Dermis blood vessel endothelial cell (primary cell): ENCODE measurements around the gene ABCF1. TPM values are rescaled to one million over a fixed set of nuclear protein-coding genes. Genes with fewer than 3 reads are reported as not detected.
"Not testable (repeated sequence)": the region's sequence is repeated elsewhere in the genome, so short reads cannot be mapped to it uniquely, and the experiment has no call there.

Experiments used
- DNase-seq: peaks from one replicate; pipeline ENCODE4 v3.0.0; 2010
- total RNA-seq: library from RNA; depleted of rRNA; stranded (reverse); fragments of >200 nt; gene quantifications from 2 replicates; pipeline ENCODE4 v1.2.3, GENCODE V29; 2014

The ABCF1 gene
- total RNA-seq, result 49.5 and 70.3 TPM in 2 replicates

- DNase-seq, result peak; percentile 99
Measured at GRCh38 chr6:30571075-30571761, at the start of gene ABCF1. Gene ABCF1 (plus strand): TSS chr6:30571442. CDS start chr6:30571488, 46 bp downstream.

DNA sequence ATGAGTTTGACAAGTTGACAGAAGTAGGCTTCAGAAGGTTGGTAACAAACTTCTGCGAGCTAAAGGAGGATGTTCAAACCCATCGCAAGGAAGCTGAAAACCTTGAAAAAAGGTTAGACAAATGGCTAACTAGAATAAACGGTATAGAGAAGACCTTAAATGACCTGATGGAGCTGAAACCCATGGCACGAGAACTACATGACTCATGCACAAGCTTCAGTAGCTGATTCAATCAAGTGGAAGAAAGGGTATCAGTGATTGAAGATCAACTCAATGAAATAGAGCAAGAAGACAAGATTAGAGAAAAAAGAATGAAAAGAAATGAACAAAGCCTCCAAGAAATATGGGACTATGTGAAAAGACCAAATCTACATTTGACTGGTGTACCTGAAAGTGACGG, 49.3 kb upstream of the ABCF1 start:
- DNase-seq, result not testable (repeated sequence)

- not testable (repeated sequence) for DNase-seq
Measured at GRCh38 chr6:30526444-30526843, 44.8 kb upstream of the ABCF1 start.

GRCh38 chr6:30529349-30529875, 41.8 kb upstream of the ABCF1 start:
- not testable (repeated sequence) for DNase-seq

DNA sequence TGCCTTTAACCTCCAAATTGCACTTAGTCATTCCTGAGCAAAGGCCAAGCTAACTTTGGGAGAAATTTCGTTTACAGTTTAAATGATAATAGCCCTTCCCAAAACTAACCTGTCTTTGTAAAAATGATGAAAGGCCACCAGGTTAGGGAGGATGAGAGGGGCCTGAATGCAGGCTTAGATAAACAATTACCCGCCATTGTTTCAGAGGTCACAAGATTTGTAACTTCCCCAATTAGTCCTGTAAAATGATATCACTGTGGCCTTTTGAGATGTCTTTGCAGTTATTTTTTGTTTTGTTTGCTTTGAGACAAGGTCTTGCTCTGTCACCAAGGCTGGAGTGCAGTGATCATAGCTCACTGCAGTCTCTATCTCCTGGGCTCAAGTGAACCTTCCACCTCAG, 41.2 kb upstream of the ABCF1 start:
- no peak for DNase-seq

DNA sequence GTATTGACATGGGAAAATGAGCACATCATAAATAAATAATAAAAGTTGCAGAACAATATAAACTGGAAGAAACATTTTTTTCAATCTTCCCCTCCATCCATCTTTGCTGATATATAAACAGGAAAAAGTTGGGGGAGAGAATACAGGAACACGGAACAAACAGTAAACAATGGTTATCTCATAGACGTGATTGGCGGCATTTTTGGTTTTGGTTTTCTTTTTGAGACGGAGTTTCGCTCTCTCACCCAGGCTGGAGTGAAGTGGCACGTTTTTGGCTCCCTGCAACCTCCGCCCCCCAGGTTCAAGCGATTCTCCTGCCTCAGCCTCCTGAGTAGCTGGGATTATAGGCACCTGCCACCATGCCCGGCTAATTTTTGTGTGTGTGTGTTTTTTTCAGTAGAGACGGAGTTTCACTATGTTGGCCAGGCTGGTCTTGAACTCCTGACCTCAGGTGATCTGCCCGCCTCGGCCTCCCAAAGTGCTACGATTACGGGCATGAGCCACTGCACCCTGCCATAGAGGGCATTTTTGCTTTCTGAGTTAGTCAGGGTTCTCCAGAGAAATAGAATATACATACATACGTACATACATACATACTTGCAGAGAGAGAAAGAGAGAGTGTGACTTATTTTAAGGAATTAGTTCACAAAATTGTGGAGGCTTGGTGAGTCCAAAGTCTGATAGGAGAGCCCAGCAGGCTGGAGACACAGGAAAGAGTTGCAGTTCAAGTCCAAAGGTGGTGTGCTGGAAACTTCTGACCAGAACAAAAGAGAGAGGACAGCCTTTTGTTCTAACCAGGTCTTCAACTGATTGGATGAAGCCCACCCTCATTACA, 37.6 kb upstream of the ABCF1 start:
- DNase-seq, result no peak

DNA sequence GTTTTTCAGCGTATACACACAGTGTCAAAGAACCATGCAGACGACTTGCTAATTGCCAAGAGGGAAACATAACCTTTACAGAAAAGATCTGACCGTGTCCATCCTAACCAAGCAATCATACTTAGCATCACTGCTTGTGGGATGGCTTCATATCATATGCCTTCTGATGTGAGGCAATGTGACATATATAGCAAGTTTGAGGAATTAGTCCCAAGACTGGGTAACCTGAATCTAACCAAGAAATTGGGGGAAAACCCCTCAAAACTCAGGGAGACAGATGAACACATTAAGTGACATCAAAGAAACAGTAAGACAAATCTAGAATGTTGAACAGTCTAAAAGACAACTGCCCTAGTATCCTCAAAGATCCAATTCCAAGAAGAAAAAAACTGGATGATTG, 33.3 kb upstream of the ABCF1 start:
- DNase-seq, result no peak

GRCh38 chr6:30541515-30542403, 29.5 kb upstream of the ABCF1 start:
- peak; percentile 96 for DNase-seq

GRCh38 chr6:30542404-30542725, 28.9 kb upstream of the ABCF1 start:
- peak; percentile 37 for DNase-seq

DNA sequence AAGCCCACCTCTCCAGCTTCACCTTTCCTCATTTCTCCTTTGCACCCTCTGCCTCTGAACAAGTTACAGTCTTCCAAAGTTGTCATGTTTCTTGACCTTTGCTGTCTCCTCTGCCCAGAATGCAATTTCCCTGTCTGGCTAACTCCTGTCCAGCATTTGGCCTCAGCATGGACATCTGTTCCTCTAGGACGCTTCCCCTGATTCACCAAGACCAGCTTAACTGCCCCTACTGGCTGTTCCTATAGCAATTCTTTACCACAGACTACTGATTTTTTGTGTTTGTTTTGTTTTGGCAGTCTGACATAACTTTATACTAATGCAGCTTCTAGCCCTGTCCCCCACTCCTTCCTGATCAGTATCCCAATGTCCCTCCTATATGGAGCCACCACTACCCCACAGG, 28.3 kb upstream of the ABCF1 start:
- DNase-seq, result peak; percentile 66

DNA sequence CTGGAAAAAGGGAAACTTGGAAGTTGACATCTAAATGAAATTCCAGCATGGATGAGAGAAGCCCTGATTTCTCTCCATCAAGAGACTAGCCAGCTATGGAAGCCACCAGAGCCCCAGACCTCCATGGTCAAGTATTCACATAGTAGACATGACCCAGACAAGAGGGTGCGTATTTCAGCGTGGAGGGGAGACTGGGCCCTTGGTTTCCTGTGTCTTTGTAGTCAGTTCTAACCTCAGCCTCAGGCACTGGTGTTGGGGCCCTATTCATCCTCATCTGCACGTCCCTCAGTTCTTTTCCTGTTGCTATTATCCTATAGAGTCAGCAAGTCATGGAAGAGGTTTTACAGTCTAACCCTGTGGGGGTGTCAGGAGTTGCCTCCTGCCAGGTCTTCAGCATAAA, 27.4 kb upstream of the ABCF1 start:
- DNase-seq, result no peak

DNA sequence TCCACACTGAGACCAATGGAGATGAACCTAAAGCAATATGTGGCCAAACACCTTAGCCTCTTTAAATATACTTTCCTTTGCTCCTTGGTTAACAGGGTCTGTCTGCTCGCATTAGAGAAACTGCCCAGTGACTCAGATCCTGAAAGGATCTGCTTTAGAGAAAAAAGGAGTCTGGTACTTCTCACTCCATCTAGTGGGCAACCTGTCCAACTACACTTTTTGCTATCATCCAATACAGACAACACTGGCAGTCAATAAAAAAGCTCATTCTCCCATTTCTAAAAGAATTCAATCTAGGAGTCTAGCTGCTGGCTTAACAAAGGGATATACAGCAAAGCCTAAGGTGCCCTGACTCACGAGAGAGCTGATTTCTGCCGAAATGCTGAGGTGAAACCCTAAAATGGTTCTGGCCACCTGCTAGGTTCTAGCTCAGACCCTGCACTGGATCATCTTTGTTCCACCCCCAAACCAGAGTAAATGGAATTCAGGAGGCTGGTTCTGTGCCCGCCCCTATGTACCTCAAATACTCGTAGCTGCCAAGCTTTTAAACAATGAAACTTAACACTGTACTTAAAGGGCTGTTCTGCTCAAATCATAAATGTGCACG, 26.5 kb upstream of the ABCF1 start:
- DNase-seq, result peak; percentile 82

- DNase-seq, result no peak
Measured at GRCh38 chr6:30547454-30547853, 23.8 kb upstream of the ABCF1 start.

DNA sequence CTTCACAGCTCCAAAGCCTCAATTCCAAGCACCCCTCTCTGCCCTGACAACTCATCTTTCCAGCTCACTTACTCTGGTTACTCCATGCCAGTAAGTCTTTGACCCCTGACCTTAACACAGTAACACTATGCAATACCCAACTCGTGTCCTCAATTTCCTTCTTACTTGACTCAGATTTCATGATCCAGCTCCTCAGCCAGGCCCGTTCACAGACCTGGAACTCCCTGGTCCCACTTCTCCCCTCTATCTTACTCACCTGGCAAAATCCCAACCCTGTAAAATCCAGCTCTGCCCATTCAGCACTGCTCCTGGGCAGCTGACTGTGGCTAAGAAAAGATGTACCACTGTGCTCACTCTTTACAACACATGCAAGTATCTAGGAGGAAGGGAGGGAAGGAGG, 22.9 kb upstream of the ABCF1 start:
- no peak for DNase-seq

GRCh38 chr6:30554404-30554803, 16.8 kb upstream of the ABCF1 start:
- no peak for DNase-seq

DNA sequence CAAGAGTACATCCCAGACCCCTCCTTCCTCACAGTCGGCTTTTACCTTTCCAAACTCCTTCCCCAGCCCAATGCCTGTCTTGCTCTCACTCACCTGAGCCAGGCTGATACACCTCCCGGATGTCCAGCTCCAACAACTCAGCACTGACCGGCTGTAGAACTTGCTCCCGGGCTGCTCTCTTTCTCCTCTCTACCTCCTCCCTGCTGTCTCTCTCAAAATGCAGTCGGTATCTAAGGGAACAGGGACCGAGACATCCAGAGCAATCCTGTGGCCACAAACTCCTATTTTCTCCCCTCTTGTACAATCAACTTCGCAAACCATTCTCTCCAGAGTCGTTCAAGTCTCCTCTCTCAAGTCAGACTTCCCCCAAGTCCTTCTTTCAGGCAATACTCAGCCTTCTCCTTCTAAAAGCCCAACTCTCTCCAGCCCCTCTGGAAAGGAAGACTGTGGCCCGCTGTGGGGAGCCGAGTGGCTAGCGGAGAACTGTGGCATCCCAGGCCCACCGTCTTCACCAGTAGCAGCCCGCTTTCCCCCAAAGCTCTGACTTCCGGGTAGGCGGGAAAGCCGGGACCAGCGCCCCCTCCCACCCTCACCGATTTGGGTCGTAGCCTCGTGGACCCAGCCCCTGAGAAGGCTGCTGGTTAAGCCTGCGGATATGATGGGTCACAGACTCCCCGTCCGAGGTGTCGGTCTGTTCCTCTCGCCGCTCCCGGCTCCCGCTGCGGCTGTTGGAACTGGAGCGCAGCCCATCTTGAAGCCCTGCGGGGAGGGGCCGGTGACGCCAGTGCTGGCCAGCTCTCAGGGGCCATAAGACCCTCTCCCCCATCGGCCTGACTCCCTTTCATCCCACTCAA, 16.1 kb upstream of the ABCF1 start:
- DNase-seq, result peak; percentile 55

- no peak for DNase-seq
Measured at GRCh38 chr6:30555816-30556065, 15.5 kb upstream of the ABCF1 start.

GRCh38 chr6:30556066-30556905, 15.0 kb upstream of the ABCF1 start, which contains the start of gene GNL1:
Gene GNL1 (minus strand): TSS chr6:30556489. CDS start chr6:30556203, 286 bp downstream.
- peak; percentile 96 for DNase-seq

- peak; percentile 90 for DNase-seq
Measured at GRCh38 chr6:30556906-30557682, 14.1 kb upstream of the ABCF1 start, which contains the start of gene PRR3. Gene PRR3 (plus strand): TSS chr6:30557295. CDS start chr6:30557345, 50 bp downstream.

- DNase-seq, result no peak
Measured at GRCh38 chr6:30557683-30557981, 13.6 kb upstream of the ABCF1 start.
